ENCODE measurements around the gene UBASH3A.

The UBASH3A gene

GRCh38 chr21:42412636-42412933, 8.9 kb downstream of the UBASH3A start:
- no peak for DNase-seq

- DNase-seq = no peak
Observed at GRCh38 chr21:42413093-42413492, 9.4 kb downstream of the UBASH3A start.

GRCh38 chr21:42413500-42413899, 9.8 kb downstream of the UBASH3A start:
- DNase-seq = peak; percentile 72 to 78

- DNase-seq = no peak
Observed at GRCh38 chr21:42414066-42414465, 10.4 kb downstream of the UBASH3A start.

- no peak for DNase-seq
Observed at GRCh38 chr21:42414553-42414927, 10.8 kb downstream of the UBASH3A start.

GRCh38 chr21:42414928-42415769, 11.4 kb downstream of the UBASH3A start:
- peak; percentile 95 to 96 for DNase-seq

- no peak for DNase-seq
Observed at GRCh38 chr21:42417533-42417932, 13.8 kb downstream of the UBASH3A start.

- no peak for DNase-seq
Observed at GRCh38 chr21:42418886-42419285, 15.2 kb downstream of the UBASH3A start.

- no peak for DNase-seq
Observed at GRCh38 chr21:42419845-42420244, 16.1 kb downstream of the UBASH3A start.

- DNase-seq = peak; percentile 50 to 62
Observed at GRCh38 chr21:42421018-42421793, 17.5 kb downstream of the UBASH3A start.

- DNase-seq = peak; percentile 72 to 74
Observed at GRCh38 chr21:42423197-42423675, 19.5 kb downstream of the UBASH3A start.

- DNase-seq = no peak
Observed at GRCh38 chr21:42423685-42424084, 20.0 kb downstream of the UBASH3A start.

GRCh38 chr21:42424914-42425541, 21.3 kb downstream of the UBASH3A start:
- peak; percentile 75 to 79 for DNase-seq

GRCh38 chr21:42425591-42425990, 21.9 kb downstream of the UBASH3A start:
- DNase-seq = no peak

GRCh38 chr21:42426424-42426823, 22.7 kb downstream of the UBASH3A start:
- DNase-seq = no peak

GRCh38 chr21:42426876-42427480, 23.3 kb downstream of the UBASH3A start:
- no peak for DNase-seq

GRCh38 chr21:42427809-42428419, 24.2 kb downstream of the UBASH3A start:
- no peak for DNase-seq

GRCh38 chr21:42429021-42429420, 25.3 kb downstream of the UBASH3A start:
- DNase-seq = no peak

- DNase-seq = no peak
Observed at GRCh38 chr21:42429856-42430255, 26.2 kb downstream of the UBASH3A start.

- DNase-seq = no peak
Observed at GRCh38 chr21:42430521-42430920, 26.8 kb downstream of the UBASH3A start.

GRCh38 chr21:42431196-42431595, 27.5 kb downstream of the UBASH3A start:
- no peak for DNase-seq

- no peak for DNase-seq
Observed at GRCh38 chr21:42432695-42433094, 29.0 kb downstream of the UBASH3A start.

All from activated T-cell treated with anti-CD3 and anti-CD28 coated beads, Interleukin-2, amount 50 U/mL, for 48 hours (primary cell).